K562 (cell line): ENCODE results near the gene MRPL48. TPM values are rescaled to one million over a fixed set of nuclear protein-coding genes. Genes with fewer than 3 reads are reported as not detected.

ENCODE experiments used
- ATAC-seq: fragments of 200-7000 bp; cut with Tn5 transposase; 3 replicates; pipeline ENCODE4 v1.9.1; 2020; ENCODE audit warnings: moderate library complexity
- BruUV-seq: library from RNA; stranded (reverse); fragments of 400-500 nt; replicated peaks from 2 replicates; lab custom pipeline; 2021; lab: Mats Ljungman, UMichigan
- CTCF ChIA-PET: fragments of 300-600 bp; formaldehyde crosslinking; extraction: SDS; loops from one replicate; lab custom pipeline; 2021; ENCODE audit warnings: low intra/inter-chr PET ratio; lab: Yijun Ruan, JAX
- POLR2A ChIA-PET: fragments of 300-600, 350-650 bp; sonication (Branson Sonifier 250); formaldehyde crosslinking; extraction: SDS; loops from one replicate; lab custom pipeline; 2021; ENCODE audit warnings: antibody characterized with exemption, inconsistent platforms; lab: Yijun Ruan, JAX
- DNase-seq, 4 experiments: peaks; one replicate each; pipeline versions ENCODE4 v3.0.0 to v3.0.0-alpha.2; 2011 to 2018; ENCODE audit warnings: low spot score in 3 of 4, mixed read lengths in 3 of 4; ENCODE audit errors: extremely low read depth in 1 of 4
- FAIRE-seq: peaks from 2 replicates; lab custom pipeline; 2011; peaks lifted over from hg19 to GRCh38; lab: Jason Lieb, UNC
- H2AFZ ChIP-seq: 2 replicates; pipeline ENCODE4 v1.6.0; 2011; ENCODE audit warnings: low read depth, low read length, control low read depth, inconsistent platforms
- H3K27ac ChIP-seq: fragments of 200-600 bp; 3 replicates; pipeline ENCODE4 v1.8.0; 2011; ENCODE audit warnings: low read depth, mild to moderate bottlenecking, control low read depth, inconsistent platforms, low read length, moderate library complexity, mixed read lengths; ENCODE audit errors: extremely low read depth
- H3K27me3 ChIP-seq, 2 experiments: fragments of 300-600 bp in 1 of 2; 2 replicates in 1 of 2; 3 replicates in 1 of 2; pipeline versions ENCODE4 v1.6.0 to v1.8.0; 2011; ENCODE audit warnings: inconsistent platforms in 2 of 2, low read length in 2 of 2, mild to moderate bottlenecking in 1 of 2, mixed read lengths in 1 of 2, moderate library complexity in 1 of 2; ENCODE audit not compliant: control insufficient read depth in 2 of 2, insufficient read depth in 2 of 2
- H3K36me3 ChIP-seq: fragments of 300-600 bp; 3 replicates; pipeline ENCODE4 v1.8.0; 2011; ENCODE audit warnings: mild to moderate bottlenecking, low read length, inconsistent platforms; ENCODE audit not compliant: control insufficient read depth, insufficient read depth
- H3K4me1 ChIP-seq, 2 experiments: fragments of 200-600 bp in 1 of 2; replicated peaks in 1 of 2; 2 replicates in 1 of 2; 3 replicates in 1 of 2; pipeline versions ENCODE4 v1.5.1 to v1.8.0; 2011; ENCODE audit warnings: inconsistent platforms in 2 of 2, low read length in 2 of 2, mild to moderate bottlenecking in 1 of 2, mixed read lengths in 1 of 2, moderate library complexity in 1 of 2; ENCODE audit not compliant: control insufficient read depth in 2 of 2, insufficient read depth in 2 of 2
- H3K4me2 ChIP-seq: 2 replicates; pipeline ENCODE4 v1.6.1; 2011; ENCODE audit warnings: low read length, control low read depth, inconsistent platforms, mixed read lengths; ENCODE audit not compliant: insufficient read depth
- H3K4me3 ChIP-seq: fragments of 200-600 bp; sonication (generic), shearing (Covaris generic); 2 replicates; pipeline ENCODE4 v1.5.1; 2016; ENCODE audit warnings: control low read depth, inconsistent platforms
- H3K79me2 ChIP-seq: fragments of 200-600 bp; 3 replicates; pipeline ENCODE4 v1.8.0; 2011; ENCODE audit warnings: low read length, inconsistent platforms; ENCODE audit not compliant: control insufficient read depth, insufficient read depth
- H3K9ac ChIP-seq, 2 experiments: 2 replicates each; pipeline versions ENCODE4 v1.6.0 to v1.6.1; 2011; ENCODE audit warnings: low read depth in 2 of 2, low read length in 2 of 2, control low read depth in 1 of 2, inconsistent platforms in 1 of 2, mild to moderate bottlenecking in 1 of 2, mixed read lengths in 1 of 2; ENCODE audit not compliant: insufficient read depth in 1 of 2
- H3K9me1 ChIP-seq: one replicate; pipeline ENCODE4 v1.6.0; 2011; ENCODE audit warnings: inconsistent platforms, mild to moderate bottlenecking, low read length, moderate library complexity; ENCODE audit not compliant: control insufficient read depth, insufficient read depth
- H3K9me3 ChIP-seq: replicated peaks from 2 replicates; pipeline ENCODE4 v1.5.1; 2011; ENCODE audit warnings: low read depth, low read length, inconsistent platforms; ENCODE audit not compliant: control insufficient read depth, insufficient read depth
- H4K20me1 ChIP-seq: replicated peaks from 2 replicates; pipeline ENCODE4 v1.6.1; 2011; ENCODE audit warnings: low read length, inconsistent platforms, mixed read lengths; ENCODE audit not compliant: control insufficient read depth, insufficient read depth
- BMI1 ChIP-seq: fragments of 150-350 bp; IDR thresholded peaks from 2 replicates; pipeline ENCODE4 v1.6.1; 2014; ENCODE audit warnings: low read length
- C11orf30 ChIP-seq: fragments of 450-650 bp; IDR thresholded peaks from 2 replicates; pipeline ENCODE4 v1.6.1; 2016; ENCODE audit warnings: low read depth, mild to moderate bottlenecking
- CHD1 ChIP-seq: fragments of 200-600 bp; sonication (generic); IDR thresholded peaks from one replicate; pipeline ENCODE4 v1.6.1; 2012; ENCODE audit warnings: mild to moderate bottlenecking, moderate library complexity, low read length, inconsistent platforms
- EGR1 ChIP-seq: fragments of 450-650 bp; conservative IDR thresholded peaks from 2 replicates; pipeline ENCODE4 v1.6.1; 2017; ENCODE audit warnings: mild to moderate bottlenecking
- MAFF ChIP-seq: IDR thresholded peaks from 2 replicates; pipeline ENCODE4 v1.6.1; 2012; ENCODE audit warnings: low read length, improper control_type of control experiment
- MAFG ChIP-seq: fragments of 450-650 bp; conservative IDR thresholded peaks from 2 replicates; pipeline ENCODE4 v1.6.1; 2016; ENCODE audit warnings: missing genetic modification characterization, missing compliant biosample characterization
- MAFK ChIP-seq: IDR thresholded peaks from 2 replicates; pipeline ENCODE4 v1.6.1; 2011; ENCODE audit warnings: low read length, improper control_type of control experiment
- SIN3A ChIP-seq, 2 experiments: fragments of 150-350 bp in 1 of 2; IDR thresholded peaks; 2 replicates each; pipeline ENCODE4 v1.6.1; 2011 to 2016; ENCODE audit warnings: borderline replicate concordance in 2 of 2, low read depth in 2 of 2, low read length in 2 of 2, mild to moderate bottlenecking in 2 of 2, moderate library complexity in 2 of 2; ENCODE audit not compliant: control insufficient read depth in 1 of 2
- ZNF316 ChIP-seq: fragments of 450-650 bp; IDR thresholded peaks from 2 replicates; pipeline ENCODE4 v1.6.1; 2016
- WGBS: fragments of 100-300 bp; shearing (Covaris generic); methylation state at CpG from one replicate; pipeline ENCODE4 v1.1.6; 2016; ENCODE audit warnings: low coverage, mixed read lengths; ENCODE audit not compliant: insufficient coverage; ENCODE audit errors: missing lambda C conversion rate; 5-methylcytosine and 5-hydroxymethylcytosine counted together
- in situ Hi-C: fragments of 300-500 bp; cut with MboI; formaldehyde crosslinking; loops from 4 replicates; pipeline ENCODE4 v1.15.0; 2018; ENCODE audit warnings: inconsistent platforms, mixed read lengths
- intact Hi-C: fragments of 100-400 bp; cut with micrococcal nuclease; formaldehyde crosslinking; loops from 2 replicates; pipeline ENCODE4 v1.14.2; 2022
- polyA plus RNA-seq, 8 experiments: library from polyadenylated mRNA; depleted of rRNA in 4 of 8; stranded (reverse) in 5 of 8; unstranded in 3 of 8; fragments of >200 nt; fragmentation: Nextera tagmentation in 2 of 8; fragmentation: Illumina TruSeq in 1 of 8; extraction: Ambion mirVana in 2 of 8; extraction: Trizol in 1 of 8; gene quantifications; 2 replicates each; pipeline versions ENCODE4 v1.2.1 to v1.2.3, GENCODE V29; 2011 to 2014; ENCODE audit warnings: inconsistent platforms in 1 of 8, missing spikeins in 1 of 8
- total RNA-seq, 7 experiments: library from RNA; depleted of rRNA in 6 of 7; stranded (reverse); fragments of >200 nt in 6 of 7; fragmentation: Illumina TruSeq in 2 of 7; extraction: Trizol in 2 of 7; gene quantifications; 2 replicates each; pipeline versions ENCODE4 v1.2.1 to v1.2.3, GENCODE V29; 2011 to 2021; ENCODE audit warnings: low replicate concordance in 1 of 7

The MRPL48 gene
- total and polyA plus RNA-seq, 9 of the 15 experiments (the other 6 are each of a cell fraction or from before 2014, with no cell fraction given) = 66.0 to 237 (median 104) TPM

- Histone ChIP-seq H3K4me1 (0 out of 5 replicates have a peak, but pooled peaks cover 0 to 3% of the 10 kb centered on the region in 2 experiments), H3K4me3 (no peak overlapping the region), H3K36me3 (peaks cover 5% of the 10 kb centered on the region; the same call in 2 of the 3 replicates), H3K9me1 (no peaks in the 10 kb centered on the region), H3K27me3 (no peaks in the 10 kb centered on the region), H3K9me3 (no peaks in the 10 kb centered on the region), H2AFZ (no peak overlapping the region), H3K4me2 (no peak overlapping the region), H3K27ac (no peak overlapping the region), H4K20me1 (no peaks in the 10 kb centered on the region), H3K9ac (no peak overlapping the region), H3K79me2 (no peaks in the 10 kb centered on the region)
- ChIA-PET POLR2A (interaction anchor here (0.6 kb wide), 1 partner anchor 8 kb away, joined by 4 read pairs; no protein-coding TSS in a partner anchor), CTCF (no interaction called here)
- DNase-seq = no peak
- no peak for FAIRE-seq
- TF ChIP-seq SIN3A (IDR thresholded peaks at IDR 0.05; ENCODE audit: borderline replicate concordance in 2 of 2, control insufficient read depth in 1 of 2, low read depth in 2 of 2, low read length in 2 of 2) (no peak), BMI1 (no peak), MAFF (peak; percentile 62), CHD1 (no peak), MAFK (peak; percentile 43; the same call in 1 of the 2 replicates), EGR1 (no peak), C11orf30 (peak; percentile 83), MAFG (peak; percentile 57; the same call in 1 of the 2 replicates), ZNF316 (peak; percentile 89)
- in situ Hi-C loops (no loop called here), intact Hi-C loops (no loop called here)
- no TSS peak for BruUV-seq
- WGBS = 26% methylated on average over 3 of the region's 3 CpGs
- no peak for ATAC-seq
Measured at GRCh38 chr11:73812234-73812633, 24.6 kb downstream of the MRPL48 start.
